HG02642 (cell line): ENCODE measurements around the gene CTDP1.
"Not testable (repeated sequence)": the region's sequence is repeated elsewhere in the genome, so short reads cannot be mapped to it uniquely, and the experiment has no call there.

Source experiments
- ATAC-seq: cut with Tn5 transposase; IDR thresholded peaks from one replicate; pipeline ENCODE4 v1.9.1; 2021; ENCODE audit warnings: mild to moderate bottlenecking; ENCODE audit not compliant: unreplicated experiment, poor library complexity

The CTDP1 gene

DNA sequence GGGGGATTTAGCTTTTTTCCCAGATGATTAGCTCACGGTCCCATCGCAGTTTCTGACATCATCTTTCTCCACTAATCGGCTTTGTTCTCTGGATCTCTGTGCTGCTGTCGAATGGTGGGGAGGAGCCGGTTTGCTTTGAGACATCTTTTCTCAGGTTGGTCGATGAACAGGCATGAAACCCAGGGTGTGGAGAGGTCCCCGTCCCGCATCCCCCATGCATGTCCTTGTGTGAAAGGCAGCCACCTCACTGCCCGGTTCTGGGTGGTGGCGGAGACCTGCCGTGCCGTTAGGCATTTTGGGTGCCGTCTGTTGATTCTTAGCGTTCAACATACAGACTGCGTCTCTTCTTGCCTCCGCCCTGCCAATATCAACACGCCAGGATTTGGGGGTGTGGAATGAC is 57.8 kb downstream of the CTDP1 start:
- no peak for ATAC-seq

- ATAC-seq = no peak
These were observed 58.4 kb downstream of the CTDP1 start for GRCh38 chr18:79738041-79738461.

- no peak for ATAC-seq
These were observed 59.2 kb downstream of the CTDP1 start for GRCh38 chr18:79738581-79739439.

DNA sequence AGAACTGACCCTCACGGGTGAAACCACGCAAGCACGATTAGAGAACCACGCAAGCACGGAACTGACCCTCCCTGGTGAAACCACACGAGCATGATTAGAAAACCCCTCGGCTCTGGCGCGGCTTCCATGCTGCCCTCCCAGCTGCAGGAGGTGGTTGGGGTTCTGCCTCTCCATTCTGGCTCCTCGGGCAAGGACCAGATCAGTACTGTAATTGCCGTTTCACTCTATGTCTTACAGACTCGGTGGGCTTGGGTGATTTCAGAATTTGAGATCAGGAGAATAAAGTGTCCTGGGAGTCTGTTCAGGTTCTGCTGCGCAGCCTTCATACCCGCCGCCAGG is 59.8 kb downstream of the CTDP1 start:
- no peak for ATAC-seq

- ATAC-seq = not testable (repeated sequence)
These were observed 60.4 kb downstream of the CTDP1 start for GRCh38 chr18:79740047-79740446.

DNA sequence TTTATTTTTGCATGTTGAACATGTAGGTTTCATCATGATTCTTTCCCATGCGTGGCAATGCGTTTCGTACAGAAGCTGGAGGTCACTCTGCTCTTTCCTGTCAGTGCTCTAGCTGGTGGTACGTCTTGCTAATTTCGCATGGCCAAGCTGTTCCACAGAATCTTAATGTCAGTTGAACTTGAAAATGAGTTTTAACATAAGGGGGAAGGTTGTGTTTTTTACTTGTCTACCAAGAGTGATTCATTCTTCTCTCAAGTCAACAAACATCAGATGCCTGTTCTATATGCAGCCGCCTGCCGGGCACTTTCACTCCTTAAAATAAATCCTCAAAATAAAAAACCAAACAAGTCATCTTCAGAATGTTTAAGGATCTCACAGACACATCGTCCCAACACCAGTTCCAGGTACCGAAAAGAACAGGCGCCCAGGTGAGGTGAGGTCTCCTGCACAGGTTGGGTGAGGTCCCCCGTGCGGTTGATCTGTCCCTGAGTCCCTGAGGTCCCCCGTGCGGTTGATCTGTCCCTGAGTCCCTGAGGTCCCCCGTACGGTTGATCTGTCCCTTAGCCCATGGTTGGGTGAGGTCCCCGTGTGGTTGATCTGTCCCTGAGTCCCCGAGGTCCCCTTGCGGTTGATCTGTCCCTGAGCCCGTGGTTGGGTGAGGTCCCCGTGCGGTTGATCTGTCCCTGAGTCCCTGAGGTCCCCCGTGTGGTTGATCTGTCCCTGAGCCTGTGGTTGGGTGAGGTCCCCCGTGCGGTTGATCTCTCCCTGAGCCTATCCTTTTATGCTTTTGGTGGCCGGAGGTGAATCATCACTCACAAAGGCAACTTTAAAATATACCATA is 61.1 kb downstream of the CTDP1 start:
- no peak for ATAC-seq

DNA sequence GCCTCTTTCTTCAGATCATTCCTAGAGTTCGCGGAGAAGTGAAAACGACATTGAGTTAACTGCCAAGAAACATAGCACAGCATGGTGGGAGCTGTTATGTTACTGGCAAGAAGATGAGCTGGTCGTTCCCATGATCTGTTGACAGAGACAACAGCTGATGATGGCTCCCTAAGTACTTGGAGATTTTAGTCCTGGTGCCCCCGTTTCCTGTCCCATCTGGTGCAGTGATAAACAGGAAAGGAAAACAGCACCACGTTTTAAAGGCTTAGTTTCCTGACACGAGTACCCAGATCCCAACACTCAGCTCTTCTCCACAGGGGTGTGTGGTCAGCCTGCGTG is 61.7 kb downstream of the CTDP1 start:
- ATAC-seq = no peak

DNA sequence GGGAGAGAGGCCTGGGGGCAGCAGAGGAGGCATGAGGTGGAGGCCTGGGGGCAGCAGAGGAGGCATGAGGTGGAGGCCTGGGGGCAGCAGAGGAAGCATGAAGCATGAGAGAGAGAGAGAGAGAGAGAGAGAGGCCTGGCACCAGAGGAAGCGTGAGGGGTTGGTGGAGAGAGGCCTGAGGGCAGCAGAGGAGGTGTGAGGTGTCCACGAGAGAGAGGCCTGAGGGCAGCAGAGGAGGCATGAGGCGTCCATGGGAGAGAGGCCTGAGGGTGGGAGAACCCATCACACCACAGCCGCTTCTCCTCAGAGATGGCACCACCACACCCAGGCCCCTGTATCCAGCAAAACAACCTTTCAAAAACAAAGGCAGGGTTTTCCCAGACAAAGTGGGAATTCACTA is 62.5 kb downstream of the CTDP1 start:
- ATAC-seq = no peak

GRCh38 chr18:79744625-79745024 is 65.0 kb downstream of the CTDP1 start:
- no peak for ATAC-seq

DNA sequence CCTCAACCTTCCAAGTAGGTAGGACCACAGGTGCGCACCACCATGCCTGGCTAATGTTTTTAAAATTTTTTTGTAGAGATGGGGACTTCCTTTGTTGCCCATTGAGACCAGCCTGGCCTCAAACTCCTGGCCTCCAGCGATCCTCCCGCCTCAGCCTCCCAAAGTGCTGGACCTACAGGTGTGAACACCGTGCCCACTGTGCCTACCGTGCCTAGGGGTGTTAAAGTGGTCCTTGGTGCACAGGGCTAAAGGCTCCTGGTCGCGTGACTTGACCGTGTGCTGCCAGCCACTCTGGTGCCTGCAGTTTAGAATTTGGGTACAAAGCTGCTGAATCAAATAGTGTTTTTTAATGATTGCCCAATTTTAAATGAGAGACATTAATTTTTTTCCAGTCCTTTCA is 67.1 kb downstream of the CTDP1 start:
- ATAC-seq = no peak

- ATAC-seq = no peak
These were observed 67.7 kb downstream of the CTDP1 start for GRCh38 chr18:79747156-79747845.

- ATAC-seq = no peak
These were observed 68.9 kb downstream of the CTDP1 start for GRCh38 chr18:79748321-79749180.

- no peak for ATAC-seq
These were observed 69.9 kb downstream of the CTDP1 start for GRCh38 chr18:79749251-79750191.

DNA sequence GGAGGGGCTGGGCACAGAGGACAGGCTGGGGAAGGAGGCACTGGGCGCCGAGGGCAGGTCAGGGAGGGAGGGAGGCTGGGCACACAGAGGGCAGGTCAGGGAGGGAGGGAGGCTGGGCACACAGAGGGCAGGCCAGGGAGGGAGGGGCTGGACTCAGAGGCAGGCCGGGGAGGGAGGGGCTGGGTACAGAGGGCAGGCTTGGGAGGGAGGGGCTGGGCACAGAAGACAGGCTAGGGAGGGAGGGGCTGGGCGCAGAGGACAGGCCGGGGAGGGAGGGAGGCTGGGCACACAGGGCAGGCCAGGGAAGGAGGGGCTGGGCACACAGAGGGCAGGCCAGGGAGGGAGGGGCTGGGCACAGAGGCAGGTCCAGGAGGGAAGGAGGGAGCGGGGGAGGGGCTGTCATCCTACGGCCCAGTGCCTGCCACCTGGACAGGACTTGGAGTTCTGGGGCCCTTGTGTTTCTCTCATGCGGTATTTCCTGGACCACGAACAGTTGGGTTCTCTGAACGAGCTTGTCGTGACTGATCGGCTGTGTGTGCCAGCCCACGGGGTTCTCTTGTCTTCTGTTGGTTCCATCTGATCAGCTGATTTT is 71.5 kb downstream of the CTDP1 start:
- ATAC-seq = no peak

GRCh38 chr18:79751918-79752578 is 72.4 kb downstream of the CTDP1 start:
- ATAC-seq = not testable (repeated sequence)

- not testable (repeated sequence) for ATAC-seq
These were observed 73.3 kb downstream of the CTDP1 start for GRCh38 chr18:79752946-79753345.

DNA sequence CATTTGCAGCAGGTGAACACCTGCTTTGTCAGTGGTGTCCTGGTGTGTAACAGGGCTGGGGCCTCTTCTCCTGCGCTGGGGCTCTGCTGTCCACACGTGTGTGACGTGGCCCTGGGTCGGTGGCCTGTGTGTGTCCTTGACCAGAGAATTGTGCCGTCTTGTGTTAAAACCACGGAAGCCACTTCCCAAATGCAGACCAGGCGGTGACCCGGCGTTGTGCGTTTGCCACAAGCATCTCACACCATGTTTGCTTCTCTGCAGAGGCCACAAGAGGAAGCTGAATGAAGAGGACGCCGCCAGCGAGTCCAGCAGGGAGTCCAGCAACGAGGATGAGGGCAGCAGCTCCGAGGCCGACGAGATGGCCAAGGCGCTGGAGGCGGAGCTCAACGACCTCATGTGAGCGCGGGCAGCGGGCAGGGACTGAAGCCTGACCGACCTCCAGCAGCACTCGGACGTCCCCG is 73.8 kb downstream of the CTDP1 start:
- ATAC-seq = no peak
